ENCODE data around the gene GABBR2.

Gene GABBR2

GRCh38 chr9:98323051-98323830, 385.5 kb downstream of the GABBR2 start:
- TF ChIP-seq EZH2phosphoT487 (IDR thresholded peaks at IDR 0.05; ENCODE audit: low read depth) (no peak), CTCF (IDR thresholded peaks at IDR 0.05; ENCODE audit: low read depth, low read length) (no peak)
- H3K36me3 ChIP-seq (replicated peaks; ENCODE audit: low read depth, low read length) = no peaks in the 10 kb centered on the region
- H3K4me2 ChIP-seq (ENCODE audit: low read length) = no peak overlapping the region
- no peaks in the 10 kb centered on the region for H3K9me3 ChIP-seq (ENCODE audit: insufficient read depth, low read length)
- H3K27ac ChIP-seq (ENCODE audit: low read length) = no peak overlapping the region
- no peak overlapping the region for H3K4me3 ChIP-seq (ENCODE audit: low read length)
- H3K9ac ChIP-seq (ENCODE audit: low read length) = no peak overlapping the region
- H2AFZ ChIP-seq (ENCODE audit: low read depth, low read length) = no peak overlapping the region
- H3K79me2 ChIP-seq (ENCODE audit: low read length) = no peaks in the 10 kb centered on the region
- H4K20me1 ChIP-seq (ENCODE audit: insufficient read depth, low read length) = no peaks in the 10 kb centered on the region
- H3K4me1 ChIP-seq (ENCODE audit: low read length) = peaks cover 4% of the 10 kb centered on the region
- H3K27me3 ChIP-seq (ENCODE audit: low read depth, low read length) = no peaks in the 10 kb centered on the region

GRCh38 chr9:98321269-98321668, 387.5 kb downstream of the GABBR2 start:
- no peaks in the 10 kb centered on the region for H3K36me3 ChIP-seq (replicated peaks; ENCODE audit: low read depth, low read length)
- H3K4me1 ChIP-seq (ENCODE audit: low read length) = no peaks in the 10 kb centered on the region
- no peak overlapping the region for H3K4me2 ChIP-seq (ENCODE audit: low read length)
- no peak overlapping the region for H2AFZ ChIP-seq (ENCODE audit: low read depth, low read length)
- no peaks in the 10 kb centered on the region for H3K9me3 ChIP-seq (ENCODE audit: insufficient read depth, low read length)
- H3K27ac ChIP-seq (ENCODE audit: low read length) = no peak overlapping the region
- no peaks in the 10 kb centered on the region for H4K20me1 ChIP-seq (ENCODE audit: insufficient read depth, low read length)
- no peaks in the 10 kb centered on the region for H3K79me2 ChIP-seq (ENCODE audit: low read length)
- H3K27me3 ChIP-seq (ENCODE audit: low read depth, low read length) = peaks cover 5% of the 10 kb centered on the region; the same call in 1 of the 2 replicates
- H3K9ac ChIP-seq (ENCODE audit: low read length) = no peak overlapping the region
- no peak overlapping the region for H3K4me3 ChIP-seq (ENCODE audit: low read length)
- no peak for TF ChIP-seq EZH2phosphoT487 (IDR thresholded peaks at IDR 0.05; ENCODE audit: low read depth)
- TF ChIP-seq CTCF (IDR thresholded peaks at IDR 0.05; ENCODE audit: low read depth, low read length) = no peak

GRCh38 chr9:98318834-98319478, 389.8 kb downstream of the GABBR2 start:
- Histone ChIP-seq H3K4me3 (ENCODE audit: low read length) (no peak overlapping the region), H4K20me1 (ENCODE audit: insufficient read depth, low read length) (no peaks in the 10 kb centered on the region), H3K4me2 (ENCODE audit: low read length) (no peak overlapping the region), H3K4me1 (ENCODE audit: low read length) (0 out of 2 replicates have a peak, but pooled peaks cover 2% of the 10 kb centered on the region), H3K9ac (ENCODE audit: low read length) (no peak overlapping the region), H2AFZ (ENCODE audit: low read depth, low read length) (no peak overlapping the region), H3K27ac (ENCODE audit: low read length) (no peak overlapping the region), H3K9me3 (ENCODE audit: insufficient read depth, low read length) (no peaks in the 10 kb centered on the region), H3K27me3 (ENCODE audit: low read depth, low read length) (peaks cover 6% of the 10 kb centered on the region), H3K79me2 (ENCODE audit: low read length) (no peaks in the 10 kb centered on the region), H3K36me3 (replicated peaks; ENCODE audit: low read depth, low read length) (no peaks in the 10 kb centered on the region)
- TF ChIP-seq EZH2phosphoT487 (IDR thresholded peaks at IDR 0.05; ENCODE audit: low read depth) (no peak), CTCF (IDR thresholded peaks at IDR 0.05; ENCODE audit: low read depth, low read length) (no peak)

GRCh38 chr9:98318041-98318790, 390.5 kb downstream of the GABBR2 start:
- Histone ChIP-seq H3K4me3 (ENCODE audit: low read length) (no peak overlapping the region), H3K4me2 (ENCODE audit: low read length) (no peak overlapping the region), H3K27ac (ENCODE audit: low read length) (no peak overlapping the region), H3K27me3 (ENCODE audit: low read depth, low read length) (peaks cover 13% of the 10 kb centered on the region), H3K4me1 (ENCODE audit: low read length) (peaks cover 6% of the 10 kb centered on the region), H3K79me2 (ENCODE audit: low read length) (no peaks in the 10 kb centered on the region), H3K9ac (ENCODE audit: low read length) (no peak overlapping the region), H3K9me3 (ENCODE audit: insufficient read depth, low read length) (no peaks in the 10 kb centered on the region), H4K20me1 (ENCODE audit: insufficient read depth, low read length) (no peaks in the 10 kb centered on the region), H3K36me3 (replicated peaks; ENCODE audit: low read depth, low read length) (no peaks in the 10 kb centered on the region), H2AFZ (ENCODE audit: low read depth, low read length) (no peak overlapping the region)
- TF ChIP-seq CTCF (IDR thresholded peaks at IDR 0.05; ENCODE audit: low read depth, low read length) (no peak), EZH2phosphoT487 (IDR thresholded peaks at IDR 0.05; ENCODE audit: low read depth) (no peak)

Data from OCI-LY3 (cell line).